NCI-H526 treated with DMSO at 0.1 percent for 48 hours (cell line): ENCODE results near the gene GOLT1B.
"Not testable (repeated sequence)": the region's sequence is repeated elsewhere in the genome, so short reads cannot be mapped to it uniquely, and the experiment has no call there.

Experiments
- DNase-seq: peaks from one replicate; lab custom pipeline; 2025; lab: John Stamatoyannopoulos, UW

The GOLT1B gene

GRCh38 chr12:21501258-21502163 lies at the start of gene GOLT1B, which contains the start of gene RECQL:
GOLT1B (plus strand) TSS chr12:21501789; CDS start chr12:21501924, 135 bp downstream.
RECQL (minus strand) TSS chr12:21501635; CDS start chr12:21499570, 2,065 bp downstream.
- peak; percentile 98 for DNase-seq

- DNase-seq = no peak
These were observed 48.2 kb upstream of the GOLT1B start for GRCh38 chr12:21453312-21453852.

GRCh38 chr12:21456291-21456780 lies 45.3 kb upstream of the GOLT1B start:
- DNase-seq = no peak

- no peak for DNase-seq
These were observed 42.1 kb upstream of the GOLT1B start for GRCh38 chr12:21459474-21459873.

- DNase-seq = not testable (repeated sequence)
These were observed 34.3 kb upstream of the GOLT1B start for GRCh38 chr12:21467334-21467733.

GRCh38 chr12:21471294-21471693 lies 30.3 kb upstream of the GOLT1B start:
- no peak for DNase-seq

GRCh38 chr12:21472197-21472823 lies 29.3 kb upstream of the GOLT1B start:
- no peak for DNase-seq

GRCh38 chr12:21475552-21475951 lies 26.0 kb upstream of the GOLT1B start:
- DNase-seq = no peak

GRCh38 chr12:21476949-21477348 lies 24.6 kb upstream of the GOLT1B start:
- DNase-seq = no peak

- no peak for DNase-seq
These were observed 22.7 kb upstream of the GOLT1B start for GRCh38 chr12:21478756-21479455.

- DNase-seq = no peak
These were observed 18.1 kb upstream of the GOLT1B start for GRCh38 chr12:21483531-21483930.

GRCh38 chr12:21485998-21486397 lies 15.6 kb upstream of the GOLT1B start:
- no peak for DNase-seq

- DNase-seq = no peak
These were observed 1.8 kb upstream of the GOLT1B start for GRCh38 chr12:21499765-21500164.

GRCh38 chr12:21500786-21501257 lies 767 bp upstream of the GOLT1B start:
- DNase-seq = peak; percentile 22

- DNase-seq = no peak
These were observed 541 bp downstream of the GOLT1B start for GRCh38 chr12:21502164-21502496.

- no peak for DNase-seq
These were observed 1.3 kb downstream of the GOLT1B start for GRCh38 chr12:21502872-21503271.

- no peak for DNase-seq
These were observed 4.3 kb downstream of the GOLT1B start for GRCh38 chr12:21505888-21506287.

- no peak for DNase-seq
These were observed 6.3 kb downstream of the GOLT1B start for GRCh38 chr12:21507849-21508248.

GRCh38 chr12:21509768-21510167 lies 8.2 kb downstream of the GOLT1B start:
- DNase-seq = no peak

GRCh38 chr12:21516281-21516680 lies 14.7 kb downstream of the GOLT1B start:
- no peak for DNase-seq

GRCh38 chr12:21518451-21518850 lies 16.9 kb downstream of the GOLT1B start:
- DNase-seq = no peak

- DNase-seq = no peak
These were observed 20.0 kb downstream of the GOLT1B start for GRCh38 chr12:21521541-21521940.
